D721Med (cell line): ENCODE results near the gene SRPRB.

Experiments
- DNase-seq: peaks from one replicate; pipeline ENCODE4 v3.0.0; 2011; ENCODE audit warnings: low spot score; ENCODE audit not compliant: insufficient read length
- FAIRE-seq: peaks from 2 replicates; lab custom pipeline; 2011; peaks lifted over from hg19 to GRCh38; lab: Jason Lieb, UNC
- TF ChIP-seq, protein P1 (sequence below): IDR thresholded peaks from 2 replicates; pipeline ENCODE4 v1.5.1; 2012; ENCODE audit warnings: mild to moderate bottlenecking, control low read depth; ENCODE audit not compliant: insufficient read depth; ENCODE audit errors: missing control alignments

Gene SRPRB

DNA sequence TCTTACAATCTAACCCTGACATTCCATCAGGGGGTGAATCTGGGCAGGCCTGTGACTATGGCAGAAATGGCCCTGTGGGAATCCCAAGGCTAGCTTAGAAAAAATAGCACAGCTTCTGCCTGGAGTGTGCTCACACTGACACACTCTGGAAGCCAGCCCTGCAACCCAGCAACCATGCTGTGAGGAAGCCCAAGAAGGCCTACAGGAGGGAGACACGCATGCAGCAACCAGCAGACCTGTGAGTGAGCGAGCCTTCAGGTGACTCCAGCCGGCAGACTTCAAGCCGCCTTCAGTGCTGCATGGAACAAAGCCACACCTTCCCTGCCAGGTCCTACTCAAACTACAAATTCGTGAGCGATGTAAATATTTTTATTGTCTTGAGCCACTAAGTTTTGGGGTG lies 64.0 kb downstream of the SRPRB start:
- TF ChIP-seq, protein P1, sequence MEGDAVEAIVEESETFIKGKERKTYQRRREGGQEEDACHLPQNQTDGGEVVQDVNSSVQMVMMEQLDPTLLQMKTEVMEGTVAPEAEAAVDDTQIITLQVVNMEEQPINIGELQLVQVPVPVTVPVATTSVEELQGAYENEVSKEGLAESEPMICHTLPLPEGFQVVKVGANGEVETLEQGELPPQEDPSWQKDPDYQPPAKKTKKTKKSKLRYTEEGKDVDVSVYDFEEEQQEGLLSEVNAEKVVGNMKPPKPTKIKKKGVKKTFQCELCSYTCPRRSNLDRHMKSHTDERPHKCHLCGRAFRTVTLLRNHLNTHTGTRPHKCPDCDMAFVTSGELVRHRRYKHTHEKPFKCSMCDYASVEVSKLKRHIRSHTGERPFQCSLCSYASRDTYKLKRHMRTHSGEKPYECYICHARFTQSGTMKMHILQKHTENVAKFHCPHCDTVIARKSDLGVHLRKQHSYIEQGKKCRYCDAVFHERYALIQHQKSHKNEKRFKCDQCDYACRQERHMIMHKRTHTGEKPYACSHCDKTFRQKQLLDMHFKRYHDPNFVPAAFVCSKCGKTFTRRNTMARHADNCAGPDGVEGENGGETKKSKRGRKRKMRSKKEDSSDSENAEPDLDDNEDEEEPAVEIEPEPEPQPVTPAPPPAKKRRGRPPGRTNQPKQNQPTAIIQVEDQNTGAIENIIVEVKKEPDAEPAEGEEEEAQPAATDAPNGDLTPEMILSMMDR, result no peak
- no peak for FAIRE-seq
- no peak for DNase-seq

DNA sequence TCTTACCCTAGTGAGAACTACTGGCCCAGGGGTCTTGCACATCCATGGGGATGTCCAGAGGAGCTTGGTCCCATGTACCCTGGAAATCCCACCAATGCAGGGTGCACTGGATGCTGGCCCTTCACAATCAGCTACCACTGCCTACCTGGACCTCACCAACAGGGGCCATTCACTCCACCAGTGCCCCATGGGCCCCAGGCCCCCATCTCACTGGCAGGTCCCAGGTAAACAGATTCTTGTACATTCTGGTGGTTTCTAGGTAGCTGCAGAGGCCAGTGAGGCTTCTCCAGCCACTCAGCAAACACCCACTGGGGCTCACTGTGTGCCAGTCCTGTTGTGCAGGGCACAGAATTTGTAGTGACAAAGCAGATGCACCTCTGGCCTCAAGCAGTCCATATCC lies 65.2 kb downstream of the SRPRB start:
- no peak for DNase-seq
- no peak for FAIRE-seq
- TF ChIP-seq, protein P1, result no peak
